Measurements from ENCODE around the gene CAP2. TPM values are rescaled to one million over a fixed set of nuclear protein-coding genes. Genes with fewer than 3 reads are reported as not detected.
"Not testable (repeated sequence)": the region's sequence is repeated elsewhere in the genome, so short reads cannot be mapped to it uniquely, and the experiment has no call there.

Gene CAP2
- total RNA-seq, 1 experiment from 2014 or later = 44.1 TPM

DNA sequence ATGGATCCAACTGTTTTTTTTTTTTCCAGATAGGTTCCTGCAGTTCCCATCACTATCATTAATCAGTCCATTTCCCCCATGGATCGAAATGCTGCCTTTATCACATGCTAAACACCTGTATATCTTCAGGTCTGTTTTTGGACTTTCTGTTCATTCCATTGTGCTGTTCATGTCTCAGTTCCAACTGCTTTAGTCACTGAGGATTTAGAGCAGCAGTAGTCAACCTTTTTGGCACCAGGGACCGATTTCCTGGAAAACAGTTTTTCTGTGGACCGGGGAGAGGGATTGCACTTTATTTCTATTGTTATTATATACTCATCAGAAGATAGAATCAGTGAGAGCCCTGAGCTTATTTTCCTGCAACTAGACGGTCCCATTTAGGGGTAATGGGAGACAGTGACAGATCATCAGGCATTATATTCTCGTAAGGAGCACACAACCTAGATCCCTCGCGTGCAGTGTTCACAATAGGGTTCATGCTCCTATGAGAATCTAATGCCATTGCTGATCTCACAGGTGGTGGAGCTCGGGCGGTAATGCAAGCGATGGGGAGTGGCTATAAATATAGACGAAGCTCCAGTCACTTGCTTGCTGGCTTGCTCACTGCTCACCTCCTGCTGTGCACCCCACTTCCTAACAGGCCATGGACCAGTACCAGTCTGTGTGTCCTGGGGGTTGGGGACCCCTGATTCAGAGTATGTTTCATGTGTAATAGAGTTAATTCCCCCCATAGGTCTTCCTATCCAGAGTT, 46.0 kb downstream of the CAP2 start:
- DNase-seq (ENCODE audit: low read depth) = no peak

DNA sequence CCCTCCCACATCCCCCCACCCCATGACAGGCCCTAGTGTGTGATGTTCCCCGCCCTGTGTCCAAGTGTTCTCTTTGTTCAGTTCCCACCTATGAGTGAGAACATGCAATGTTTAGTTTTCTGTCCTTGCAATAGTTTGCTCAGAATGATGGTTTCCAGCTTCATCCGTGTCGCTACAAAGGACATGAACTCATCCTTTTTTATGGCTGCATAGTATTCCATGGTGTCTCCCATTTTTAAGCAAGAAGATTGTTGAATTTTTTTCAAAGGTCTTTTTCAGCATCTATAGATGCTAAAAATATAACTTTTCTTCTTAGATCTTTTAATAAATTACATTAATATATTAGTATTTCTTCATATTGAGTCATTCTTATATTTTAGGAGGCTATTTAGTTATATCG, 47.4 kb downstream of the CAP2 start:
- DNase-seq (ENCODE audit: low read depth) = not testable (repeated sequence)

DNA sequence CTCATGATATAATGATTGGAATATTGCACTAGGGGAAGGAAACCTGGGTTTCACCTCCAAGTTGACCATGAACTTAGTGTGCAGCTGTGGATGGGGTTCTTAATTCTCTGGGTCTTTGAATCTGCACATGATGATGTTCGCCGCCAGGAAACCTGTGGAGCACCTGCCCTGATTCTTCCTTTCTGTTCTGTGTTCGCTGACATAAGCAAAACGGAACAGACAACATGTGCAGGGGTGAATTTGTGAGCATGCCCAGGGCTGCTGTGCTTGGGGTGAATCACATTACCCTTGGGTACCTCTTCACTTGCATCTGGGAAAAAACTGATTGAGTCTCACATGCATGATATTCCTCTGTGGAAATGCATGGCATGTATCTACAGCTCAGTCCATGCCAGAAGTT, 48.8 kb downstream of the CAP2 start:
- no peak for DNase-seq (ENCODE audit: low read depth)

DNA sequence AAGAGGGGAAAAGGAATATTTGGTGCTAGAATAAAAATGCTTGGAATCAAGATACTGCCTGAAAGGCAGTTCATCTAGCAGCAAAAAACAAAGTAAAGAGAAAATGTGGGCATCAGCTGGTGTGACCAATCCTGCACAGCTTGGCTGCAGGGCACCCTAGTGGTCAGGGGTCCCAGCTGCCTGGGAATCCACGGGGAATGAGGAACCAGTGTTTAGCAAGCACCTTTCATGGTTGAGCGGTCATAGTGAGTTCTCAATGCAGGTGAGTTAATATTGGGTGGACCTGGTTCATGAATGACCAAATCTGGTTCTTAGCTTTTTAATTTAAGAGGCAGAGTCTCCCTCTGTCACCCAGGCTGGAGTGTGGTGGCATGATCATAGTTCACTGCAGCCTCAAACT, 53.3 kb downstream of the CAP2 start:
- DNase-seq (ENCODE audit: low read depth) = no peak

DNA sequence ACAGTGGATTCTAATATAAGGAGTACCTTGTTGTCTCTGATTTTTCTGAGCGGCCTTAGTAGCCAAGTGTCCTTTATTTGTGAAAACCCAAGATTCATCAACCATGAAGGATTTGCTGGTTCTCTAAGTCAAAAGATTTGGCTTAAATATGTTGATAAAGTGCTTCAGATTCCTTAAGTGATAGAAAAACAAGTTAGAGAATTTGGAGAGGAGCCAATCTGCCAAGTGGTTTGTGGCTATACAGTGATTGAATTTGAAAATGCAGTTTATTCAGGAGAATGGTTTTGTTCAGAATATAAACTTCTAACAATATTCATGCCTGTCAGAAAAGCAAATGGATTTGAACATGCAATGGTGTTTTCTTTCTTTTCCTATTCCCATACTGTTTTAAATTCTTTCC, 54.8 kb downstream of the CAP2 start:
- peak; percentile 60 for DNase-seq (ENCODE audit: low read depth)

DNA sequence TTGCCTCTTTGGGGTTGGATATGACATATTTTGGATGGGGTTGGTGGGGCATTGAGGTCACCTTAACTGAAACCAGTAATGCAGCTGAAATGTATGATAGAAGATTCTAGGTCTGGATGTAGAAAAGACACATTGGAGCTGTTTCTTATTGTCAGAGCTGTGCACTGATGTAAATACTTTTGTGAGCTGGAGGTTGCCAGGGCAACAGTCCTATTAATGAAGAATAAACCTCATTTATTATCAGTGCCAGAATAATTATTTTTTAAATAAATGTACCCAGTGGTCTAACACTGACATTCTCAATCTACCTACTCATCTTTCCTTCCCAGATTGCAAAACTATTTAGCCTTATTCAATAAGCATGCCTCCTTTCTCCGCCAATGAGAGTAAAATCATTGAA, 57.0 kb downstream of the CAP2 start:
- no peak for DNase-seq (ENCODE audit: low read depth)

DNA sequence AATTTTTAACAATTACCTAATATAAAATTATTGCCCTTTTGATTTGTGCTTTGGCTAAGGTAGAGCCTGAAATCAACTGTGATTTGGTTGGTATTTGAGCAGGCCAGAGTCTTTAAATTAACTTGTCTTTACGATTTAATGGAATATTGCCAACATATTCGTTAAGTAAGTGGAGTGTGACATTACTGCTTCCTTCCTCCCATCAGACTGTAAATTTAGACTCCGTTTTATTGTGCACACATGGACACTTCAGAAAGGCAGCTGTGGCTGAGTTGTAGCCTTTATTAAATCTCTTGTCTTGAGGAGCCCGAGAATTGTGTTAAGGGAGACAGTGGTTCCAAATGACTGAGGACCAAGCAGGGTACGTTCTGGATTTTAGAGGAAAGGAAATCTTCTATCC, 57.4 kb downstream of the CAP2 start:
- DNase-seq (ENCODE audit: low read depth) = no peak

DNA sequence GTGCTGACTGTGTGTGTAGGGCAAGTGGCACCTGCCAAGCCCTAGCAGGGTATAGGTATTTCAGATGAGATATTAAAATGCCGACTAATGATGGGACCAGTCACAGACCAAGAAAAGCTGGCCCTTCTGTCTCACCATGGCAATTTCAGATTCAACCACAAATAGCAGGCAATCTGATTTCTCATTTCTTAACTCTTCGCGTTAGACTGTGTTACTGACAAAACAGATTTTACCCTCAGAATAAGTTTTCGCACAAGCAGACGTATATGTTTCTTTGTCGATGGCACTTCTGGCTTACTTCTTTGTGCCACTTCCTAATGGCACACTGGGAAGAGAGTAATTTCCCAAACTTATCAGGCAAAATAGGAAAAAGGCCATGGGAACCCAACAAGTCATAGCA, 58.7 kb downstream of the CAP2 start:
- no peak for DNase-seq (ENCODE audit: low read depth)

DNA sequence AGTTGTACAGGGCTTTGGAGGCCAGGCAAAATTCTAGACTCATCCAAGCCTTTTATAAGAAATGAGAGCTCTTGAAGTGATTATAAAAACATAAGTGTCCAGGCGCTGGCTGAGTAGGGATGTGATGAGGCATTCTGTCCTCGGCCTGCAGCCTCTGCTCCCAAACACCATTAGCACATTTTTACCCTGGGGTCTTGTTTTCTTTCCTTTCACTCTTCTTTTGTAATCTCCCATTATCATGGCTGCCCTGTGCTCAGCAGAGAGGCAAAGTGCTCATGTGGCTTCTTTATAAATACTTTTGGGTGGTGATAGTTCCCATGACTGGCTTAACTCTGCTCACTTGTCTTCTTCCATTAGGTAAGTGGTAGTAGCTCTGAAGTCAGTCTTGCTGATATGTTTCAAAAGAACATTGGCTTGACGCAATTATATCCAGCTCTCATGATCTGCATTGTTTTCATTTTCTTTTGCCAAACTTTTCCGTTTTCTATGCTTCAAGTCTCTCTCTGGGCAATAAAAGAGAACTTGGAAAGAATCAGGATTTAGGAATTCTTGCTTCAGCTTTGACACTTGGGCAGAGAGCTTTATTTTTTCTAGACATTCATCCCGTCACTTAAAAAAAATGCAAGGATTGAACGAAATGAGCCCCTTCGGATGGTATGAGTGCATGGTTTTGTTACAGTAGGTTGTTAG, 61.1 kb downstream of the CAP2 start:
- DNase-seq (ENCODE audit: low read depth) = no peak

DNA sequence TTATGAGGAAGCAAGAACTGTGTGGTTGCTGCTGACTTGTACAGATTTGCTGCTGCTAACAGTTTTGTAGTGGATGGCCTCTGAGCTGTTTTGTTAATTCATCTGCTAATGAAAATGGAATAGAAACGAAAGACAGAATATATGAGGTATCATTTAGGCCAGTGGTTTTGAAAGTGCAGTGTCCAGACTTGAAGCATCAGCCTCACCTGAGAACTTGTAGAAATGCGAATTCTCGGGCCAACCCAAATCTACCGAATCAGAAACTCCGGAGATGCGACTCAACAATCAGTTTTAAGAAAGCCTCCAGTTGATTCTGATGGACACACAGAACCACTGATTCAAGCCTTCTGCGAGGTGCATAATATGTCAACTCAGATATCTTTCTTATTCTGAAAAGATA, 62.5 kb downstream of the CAP2 start:
- DNase-seq (ENCODE audit: low read depth) = no peak

DNA sequence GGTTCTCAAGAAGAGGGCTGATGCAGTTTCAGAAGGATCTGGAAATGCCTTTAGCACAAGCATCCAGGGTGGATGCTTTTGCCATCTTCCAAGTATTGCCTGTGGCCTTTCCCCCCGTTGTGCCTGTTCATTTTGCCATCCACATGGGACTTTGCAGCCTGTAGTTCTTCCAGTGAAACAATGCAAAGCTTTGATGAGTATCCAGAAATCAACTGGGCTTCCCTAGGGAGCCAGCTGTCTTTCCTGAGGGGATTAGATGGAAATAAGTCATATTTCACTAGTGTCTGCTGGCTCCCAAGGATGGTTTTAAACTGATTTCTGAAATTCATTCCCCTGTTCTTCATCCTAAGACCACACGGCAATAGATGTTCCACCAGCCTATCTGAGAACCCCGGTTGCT, 63.3 kb downstream of the CAP2 start:
- DNase-seq (ENCODE audit: low read depth) = no peak

DNA sequence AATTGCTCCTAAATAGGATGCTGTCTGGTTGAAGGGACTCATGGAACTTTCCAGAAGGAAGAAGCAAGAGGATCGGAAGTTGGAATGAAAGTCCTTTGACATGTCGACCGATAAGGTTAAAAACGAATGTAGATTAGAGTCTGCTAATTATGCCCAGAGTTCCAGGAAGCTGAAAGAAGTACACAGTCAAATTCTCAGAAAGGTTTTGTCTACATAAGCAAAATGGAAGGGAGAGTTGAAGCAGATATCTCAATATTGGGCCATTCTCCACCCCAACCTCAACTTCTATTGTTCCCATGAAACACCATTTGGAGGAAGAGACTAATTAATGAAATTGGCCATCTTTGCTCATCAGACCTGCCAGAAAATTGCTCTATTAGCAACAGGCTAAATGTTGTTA, 64.0 kb downstream of the CAP2 start:
- DNase-seq (ENCODE audit: low read depth) = no peak

DNA sequence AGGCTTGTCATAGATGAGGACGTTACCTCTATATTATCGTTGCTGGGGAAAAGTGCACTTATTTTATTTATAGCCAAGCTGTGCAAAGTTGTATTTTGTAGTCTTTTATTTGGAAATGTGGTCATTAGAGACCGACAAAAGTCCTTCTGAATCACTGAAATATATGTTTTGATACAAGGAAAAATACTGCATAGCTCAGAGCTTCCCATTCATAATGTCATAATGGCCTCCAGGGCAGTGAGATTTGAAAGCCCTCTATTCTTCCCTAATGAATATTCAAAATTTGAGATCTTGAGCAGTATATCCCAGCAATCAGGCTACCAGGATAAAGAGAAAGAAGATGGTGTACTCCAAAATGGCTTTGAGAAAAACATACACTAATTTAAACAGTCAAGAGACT, 64.6 kb downstream of the CAP2 start:
- DNase-seq (ENCODE audit: low read depth) = no peak

DNA sequence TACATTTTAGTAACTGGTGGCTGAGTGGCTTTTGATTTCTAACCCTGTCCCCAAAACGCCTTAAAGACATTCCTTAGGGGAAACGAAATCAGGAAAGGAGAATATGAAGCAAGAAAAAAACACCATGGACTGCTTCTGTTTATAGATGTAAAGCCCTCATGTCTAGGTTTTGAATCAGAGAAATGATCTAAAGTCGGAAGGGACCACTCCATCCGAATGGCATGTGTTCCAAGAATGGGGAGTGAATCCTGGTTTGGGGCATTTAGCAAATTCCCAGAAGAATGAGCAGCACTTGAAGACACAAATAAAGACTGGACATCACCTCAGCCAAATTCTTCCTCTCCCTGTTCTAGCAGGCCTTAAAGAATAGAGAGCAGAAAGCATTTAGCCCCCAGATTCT, 65.6 kb downstream of the CAP2 start:
- no peak for DNase-seq (ENCODE audit: low read depth)

DNA sequence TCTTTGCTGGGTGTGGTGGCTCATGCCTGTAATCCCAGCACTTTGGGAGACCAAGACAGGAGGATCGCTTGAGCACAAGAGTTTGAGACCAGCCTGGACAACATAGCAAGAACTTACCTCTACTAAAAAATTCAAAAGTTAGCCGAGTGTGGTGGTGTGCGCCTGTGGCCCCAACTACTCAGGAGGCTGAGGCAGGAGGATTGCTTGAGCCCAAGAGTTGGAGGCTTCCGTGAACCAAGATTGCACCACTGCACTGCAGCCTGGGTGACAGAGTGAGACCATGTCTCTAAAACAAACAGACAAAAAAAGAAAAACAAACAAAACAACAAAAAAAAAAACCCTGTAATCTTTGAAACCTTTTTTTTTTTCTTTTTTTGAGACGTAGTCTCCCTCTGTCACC, 67.5 kb downstream of the CAP2 start:
- DNase-seq (ENCODE audit: low read depth) = no peak

DNA sequence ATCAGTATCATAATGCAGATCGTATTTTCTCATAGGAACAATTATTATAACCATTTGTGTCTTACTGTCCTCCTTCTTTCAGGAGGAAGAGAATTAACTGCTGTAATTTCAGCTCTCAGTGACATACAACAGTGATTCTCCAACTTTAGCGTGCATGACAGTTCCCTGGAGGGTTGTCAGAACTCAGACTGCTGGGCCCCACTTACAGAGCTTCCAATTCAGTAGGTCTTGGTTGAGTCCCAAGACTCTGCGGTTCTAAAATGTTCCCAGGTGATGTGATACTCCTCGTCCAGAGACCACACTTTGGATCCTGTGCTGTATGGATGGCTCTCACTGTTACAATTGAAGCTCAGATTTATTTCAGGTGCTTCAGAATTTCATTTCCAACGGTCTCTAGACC, 72.8 kb downstream of the CAP2 start:
- DNase-seq (ENCODE audit: low read depth) = no peak

DNA sequence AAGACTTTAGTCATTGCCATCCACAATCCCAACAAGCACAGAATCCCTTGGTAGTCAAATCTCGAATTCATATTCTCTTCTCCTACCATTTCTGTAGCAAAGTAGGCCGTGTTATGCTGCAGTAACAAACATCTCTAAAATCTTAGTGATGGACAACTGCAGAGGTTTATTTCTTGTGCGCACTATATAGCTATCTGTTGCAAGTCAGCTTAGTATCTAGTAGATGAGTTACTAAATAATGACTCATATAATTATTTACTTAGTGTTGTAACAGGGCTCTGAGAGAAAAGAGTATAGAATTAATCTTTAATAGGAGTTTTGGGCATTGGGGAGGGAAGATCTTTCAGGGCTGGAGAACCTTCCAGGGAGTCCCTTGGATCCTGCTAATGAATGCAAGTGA, 73.3 kb downstream of the CAP2 start:
- no peak for DNase-seq (ENCODE audit: low read depth)

DNA sequence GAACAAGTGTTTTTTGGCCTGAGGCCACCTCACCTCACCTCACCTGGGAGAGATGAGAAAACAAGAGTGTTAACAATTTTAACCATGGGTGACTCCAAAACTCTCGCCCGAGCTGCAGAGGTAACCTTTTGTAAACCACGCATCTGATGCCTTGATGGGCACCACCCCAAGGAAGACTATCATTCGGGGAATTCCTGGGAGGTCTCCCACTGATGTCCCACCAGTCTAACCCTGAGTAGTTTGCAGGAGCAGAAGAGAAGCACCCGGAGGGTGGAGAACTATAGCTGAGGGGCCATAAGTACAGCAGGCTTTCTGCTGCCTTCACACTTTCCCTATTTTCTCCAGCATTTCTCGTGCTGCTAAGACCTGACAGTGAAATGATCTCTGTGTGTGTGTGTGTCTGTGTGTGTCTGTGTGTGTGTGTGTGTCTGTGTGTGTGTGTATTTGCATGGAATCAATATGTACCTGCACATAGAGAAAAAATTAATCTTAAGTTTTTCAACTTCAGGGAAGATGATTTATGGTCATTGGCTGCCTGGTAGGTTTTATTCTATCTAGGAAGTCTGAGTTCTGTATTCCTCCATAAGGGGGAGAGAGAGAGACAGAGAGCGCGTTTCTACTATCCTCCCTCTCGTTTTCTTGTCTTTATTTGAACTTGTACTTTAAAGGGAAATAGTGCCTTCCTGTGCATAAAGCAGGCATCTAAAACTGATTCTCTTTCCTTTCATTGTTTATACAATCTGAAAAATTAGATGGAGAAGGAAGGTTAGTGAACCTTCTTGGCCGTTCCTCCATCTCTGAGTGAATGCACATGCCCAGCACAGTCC, 75.8 kb downstream of the CAP2 start:
- no peak for DNase-seq (ENCODE audit: low read depth)

DNA sequence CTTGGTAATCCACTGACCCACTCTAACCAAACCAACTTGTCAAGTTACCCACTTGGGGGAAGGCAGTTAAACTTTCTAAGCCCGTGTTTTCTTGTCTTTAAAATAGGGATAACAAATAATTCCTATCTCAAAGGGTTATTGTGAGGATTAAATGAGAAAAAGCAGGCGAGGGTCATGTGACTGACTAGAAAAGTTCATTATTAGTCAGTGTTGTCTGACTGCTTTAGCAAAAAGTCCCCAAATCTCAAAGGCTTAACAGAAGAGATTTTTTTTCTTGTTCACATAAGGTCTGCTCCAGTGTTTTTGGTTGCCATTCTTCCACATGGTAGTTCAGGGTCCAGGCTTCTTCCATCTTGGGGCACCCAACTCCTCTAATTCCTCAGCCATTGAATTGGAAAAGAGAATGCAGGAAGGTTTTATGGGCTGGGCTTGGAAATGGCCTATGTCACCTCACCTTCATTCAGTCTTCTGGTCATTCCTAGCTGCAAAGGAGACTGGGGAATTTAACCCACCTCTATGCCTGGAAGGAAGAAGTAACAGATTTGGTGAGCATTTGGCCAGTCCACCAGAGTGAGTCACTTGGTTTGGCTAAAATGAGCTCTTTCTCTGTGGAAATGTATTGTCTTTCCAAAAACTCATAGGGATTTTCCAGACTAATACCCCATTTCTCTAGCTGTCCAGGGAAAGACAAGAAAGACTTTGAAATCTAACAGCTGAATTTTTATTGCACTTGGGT, 77.0 kb downstream of the CAP2 start:
- DNase-seq (ENCODE audit: low read depth) = peak; percentile 41

DNA sequence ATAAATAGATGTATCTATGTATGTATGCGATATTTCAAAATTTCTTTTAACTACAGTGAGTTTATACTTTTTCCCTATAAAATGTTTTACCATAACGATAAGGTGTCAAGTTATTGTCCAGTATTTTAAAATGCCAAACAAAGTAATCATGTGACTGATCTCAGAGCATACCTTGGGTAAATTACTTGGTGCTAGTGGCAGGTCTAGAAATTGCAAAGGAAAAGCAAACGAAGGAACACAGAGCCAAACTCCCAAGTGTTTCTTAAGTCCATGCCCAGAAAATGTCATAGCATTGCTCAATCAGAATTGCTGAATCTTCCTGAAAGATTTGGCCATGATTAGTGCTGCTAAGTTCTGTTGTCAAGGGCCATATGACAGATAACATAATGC, 77.5 kb downstream of the CAP2 start:
- no peak for DNase-seq (ENCODE audit: low read depth)

DNA sequence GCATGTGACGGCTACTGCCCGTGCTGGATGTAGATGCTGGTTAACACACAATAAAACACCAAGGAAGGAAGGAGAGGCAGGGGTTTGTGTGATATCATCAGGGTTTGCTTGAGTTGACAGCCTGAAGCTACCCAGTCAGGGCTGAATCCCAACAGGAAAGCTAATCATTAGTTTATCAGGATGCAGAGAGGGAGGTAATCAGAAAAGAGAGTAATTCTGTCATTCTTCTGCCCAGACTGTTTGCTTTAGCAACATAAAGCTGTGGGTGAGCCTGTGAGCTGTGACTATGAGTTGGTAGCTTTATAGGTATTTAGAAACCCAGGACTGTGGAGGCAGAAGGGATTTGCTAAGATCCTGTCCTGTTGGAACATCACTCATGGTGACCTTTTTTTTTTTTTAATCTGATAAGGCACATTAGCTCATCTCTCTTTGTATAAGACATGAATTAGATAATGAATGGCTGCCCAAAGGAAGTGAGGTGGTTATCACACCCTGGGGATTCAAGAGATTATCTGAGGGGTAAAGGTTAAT, 79.3 kb downstream of the CAP2 start:
- DNase-seq (ENCODE audit: low read depth) = peak; percentile 41

DNA sequence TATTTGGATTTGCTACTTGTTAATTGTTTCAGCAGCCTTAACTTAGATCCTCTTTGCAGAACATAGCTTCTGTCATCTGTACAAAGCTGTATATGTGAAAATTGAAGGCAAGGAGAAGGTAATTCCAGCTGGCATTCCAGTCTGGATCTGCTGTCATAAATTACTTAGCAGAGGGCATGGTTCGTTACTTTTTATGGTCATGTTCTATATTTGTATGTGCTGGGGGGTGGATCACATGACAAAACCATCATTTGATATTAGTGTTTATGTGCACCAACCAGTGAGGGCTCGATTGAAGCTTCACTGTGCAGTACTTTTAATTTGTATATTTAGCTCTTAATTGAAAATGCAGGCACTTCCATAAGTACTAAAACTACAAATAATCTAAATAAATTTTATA, 80.2 kb downstream of the CAP2 start:
- no peak for DNase-seq (ENCODE audit: low read depth)

Measured in M059J (cell line).